ENCODE results near the gene JADE2.
A peak's percentile ranks its signal among the peaks of the same experiment; 100 is the strongest.
"Not testable (repeated sequence)": the region's sequence is repeated elsewhere in the genome, so short reads cannot be mapped to it uniquely, and the experiment has no call there.

Gene JADE2

GRCh38 chr5:134508521-134509195 is 16.8 kb upstream of the JADE2 start:
- DNase-seq: no peak

DNA sequence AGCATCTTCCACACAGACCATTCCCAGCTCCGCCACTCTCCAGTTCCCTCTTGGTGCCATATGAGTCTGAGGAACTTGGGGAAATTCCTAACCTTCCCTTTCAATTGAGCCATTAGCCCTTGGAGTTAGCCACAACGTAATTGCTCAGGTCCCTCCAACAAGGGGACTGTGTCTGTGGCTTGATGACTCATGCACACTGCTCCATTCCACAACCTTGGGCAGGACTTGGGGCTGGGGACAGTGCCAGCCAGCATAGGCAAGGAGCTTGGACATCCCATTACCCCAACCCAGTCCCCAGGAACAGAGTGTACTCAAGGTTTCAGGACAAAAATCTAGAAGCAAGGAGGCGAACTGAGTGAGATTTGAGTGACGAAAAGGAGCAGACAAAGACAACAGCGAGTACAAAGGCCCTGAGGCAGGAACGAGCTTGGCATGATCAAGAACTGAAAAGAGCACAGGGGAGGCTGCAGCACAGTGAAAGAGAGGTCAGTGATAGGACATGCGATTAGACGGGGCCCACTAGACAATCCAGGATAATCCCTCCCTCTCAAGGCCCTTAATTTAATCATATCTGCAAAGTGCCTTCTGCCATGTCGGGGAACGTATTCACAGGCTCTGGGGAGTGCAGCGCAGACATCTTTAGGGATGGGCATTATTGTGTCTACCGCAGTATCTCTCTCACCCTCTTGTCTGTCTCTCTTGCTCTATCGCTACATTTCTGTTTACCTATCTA is 16.0 kb upstream of the JADE2 start:
- DNase-seq: no peak

DNA sequence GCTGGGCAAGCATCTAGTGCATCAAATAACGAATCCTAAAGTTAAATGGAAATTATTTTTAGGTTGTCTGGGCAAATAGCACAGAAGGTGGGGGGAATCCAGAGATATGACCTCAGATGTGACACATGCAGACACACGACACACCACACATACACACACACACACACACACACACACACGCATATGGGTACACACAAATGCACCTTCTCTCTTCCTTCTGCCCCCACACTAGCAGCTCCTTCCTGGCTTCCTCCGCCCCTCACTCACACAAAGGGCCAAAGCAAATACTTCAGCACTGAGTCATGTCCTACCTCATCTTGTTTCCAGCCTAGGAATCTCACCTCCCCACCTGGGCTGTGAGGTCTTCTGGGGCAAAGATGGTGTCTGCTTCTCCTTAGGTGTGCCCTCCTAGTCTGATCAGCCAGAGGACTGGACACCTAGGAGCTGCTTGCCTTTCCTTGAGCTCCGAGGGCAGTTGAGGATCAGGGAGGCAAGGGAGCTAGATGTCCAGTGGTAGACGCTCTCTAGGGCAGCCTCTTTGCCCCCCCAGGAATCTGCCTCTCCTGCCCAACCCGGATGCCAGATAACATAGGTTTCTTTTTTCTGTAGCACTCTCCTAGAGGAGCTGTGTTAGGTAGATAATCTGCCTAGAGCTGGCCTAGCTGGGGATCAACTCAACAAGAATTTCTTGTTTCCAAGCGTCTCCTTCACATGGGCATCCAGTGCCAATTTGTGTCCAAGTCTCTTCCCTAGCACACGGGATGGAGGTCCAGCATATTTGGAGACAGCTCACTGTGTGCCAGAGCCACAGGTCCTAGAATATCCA is 14.3 kb upstream of the JADE2 start:
- DNase-seq: peak; percentile 59

GRCh38 chr5:134511796-134512660 is 13.4 kb upstream of the JADE2 start:
- no peak for DNase-seq

GRCh38 chr5:134512661-134512999 is 12.8 kb upstream of the JADE2 start:
- DNase-seq: no peak

- DNase-seq: no peak
Observed at GRCh38 chr5:134515801-134516200, 9.7 kb upstream of the JADE2 start.

DNA sequence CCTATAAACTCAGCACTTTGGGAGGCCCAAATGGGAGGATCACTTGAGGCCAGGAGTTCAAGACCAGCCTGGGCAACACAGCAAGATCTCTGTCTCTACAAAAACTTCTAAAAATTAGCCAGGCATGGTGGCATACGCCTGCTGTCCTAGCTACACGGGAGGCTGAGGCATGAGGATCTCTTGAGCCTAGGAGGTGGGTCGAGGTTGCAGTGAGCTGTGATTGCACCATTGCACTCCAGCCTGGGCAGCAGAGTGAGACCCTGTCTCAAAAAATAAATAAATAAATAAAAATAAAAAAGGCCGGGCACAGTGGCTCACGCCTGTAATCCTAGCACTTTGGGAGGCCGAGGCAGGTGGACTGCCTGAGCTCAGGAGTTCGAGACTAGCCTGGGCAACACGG is 8.5 kb upstream of the JADE2 start:
- not testable (repeated sequence) for DNase-seq

- no peak for DNase-seq
Observed at GRCh38 chr5:134517553-134517952, 7.9 kb upstream of the JADE2 start.

- no peak for DNase-seq
Observed at GRCh38 chr5:134519989-134520388, 5.5 kb upstream of the JADE2 start.

DNA sequence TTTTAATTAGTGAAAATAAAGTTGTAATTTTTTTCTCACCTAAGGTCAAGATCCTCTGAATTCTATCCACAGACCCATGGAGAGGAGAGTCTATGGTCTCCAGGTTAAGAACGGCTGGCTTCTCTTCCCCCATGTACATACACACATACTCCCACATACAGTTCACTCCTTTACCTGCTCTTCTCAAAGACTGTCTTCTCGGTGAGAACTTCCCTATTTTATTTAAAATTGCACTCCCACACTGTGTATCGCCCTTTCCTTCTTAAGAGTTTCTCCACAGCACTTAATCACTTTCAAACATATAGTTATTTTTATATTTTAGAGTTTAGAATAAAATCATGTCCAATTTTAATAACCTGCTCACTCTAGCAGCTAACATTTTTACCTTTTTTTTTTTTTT is 3.6 kb upstream of the JADE2 start:
- no peak for DNase-seq

DNA sequence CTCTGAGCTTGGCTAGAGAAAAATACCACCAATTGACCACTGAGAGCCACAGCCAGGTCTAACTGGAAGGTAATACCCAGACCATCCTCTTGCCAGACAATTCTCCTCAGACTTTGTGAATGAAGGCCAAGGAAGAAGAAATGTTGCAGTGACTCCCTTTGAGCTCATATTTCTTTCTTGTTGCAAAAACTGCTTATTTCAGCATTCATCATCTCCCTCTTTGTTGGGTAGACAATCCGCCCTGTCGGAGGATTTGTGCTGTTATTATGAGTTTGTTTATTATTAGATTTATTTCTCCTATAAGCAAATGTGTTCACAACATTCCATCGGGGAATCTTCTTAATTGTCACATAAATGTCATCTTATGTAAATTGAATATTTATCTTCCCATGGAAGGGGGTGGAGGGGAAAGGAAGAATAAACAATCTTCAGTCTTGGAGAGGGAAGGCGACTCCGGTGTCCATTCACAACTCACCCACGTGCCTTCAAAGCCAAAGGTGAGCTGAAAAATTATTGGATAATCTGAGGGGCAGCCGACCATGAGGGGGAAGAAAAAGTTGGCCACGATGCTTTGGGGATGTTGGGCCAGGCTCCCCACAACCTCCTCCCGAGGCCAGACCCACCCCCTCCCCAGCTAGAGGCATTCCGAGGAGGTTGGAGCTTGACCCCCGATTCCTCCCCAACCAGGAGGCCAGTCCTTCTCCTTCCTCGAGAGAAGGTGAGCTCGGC is 1.8 kb upstream of the JADE2 start:
- no peak for DNase-seq

DNA sequence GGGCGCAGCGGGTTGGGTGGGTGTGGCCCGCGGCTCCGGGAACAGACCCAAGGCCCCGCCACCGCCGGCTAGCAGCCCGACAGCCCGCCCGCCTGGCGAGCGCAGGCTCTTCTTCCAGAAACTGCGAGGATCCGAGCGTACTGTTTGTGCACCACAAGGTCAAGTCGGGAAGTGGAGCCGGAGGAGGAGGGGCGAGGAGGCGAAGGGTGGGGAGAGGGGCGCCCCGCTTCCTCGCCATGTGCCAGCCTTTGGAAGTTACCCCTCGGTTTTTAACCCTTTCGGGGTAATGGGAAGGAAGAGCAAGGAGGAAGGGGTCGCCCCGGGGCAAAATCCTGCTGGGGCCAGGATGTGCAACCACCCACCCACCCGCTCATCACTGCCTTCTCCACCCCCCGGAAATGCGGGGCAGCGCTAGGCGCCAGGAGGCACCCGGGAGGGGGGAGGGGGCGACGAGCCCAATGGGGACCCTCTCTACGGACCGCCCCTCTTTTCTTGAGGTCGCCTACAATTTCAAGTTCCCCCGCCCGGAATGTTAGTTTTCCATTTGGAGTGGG is 1.1 kb upstream of the JADE2 start:
- peak; percentile 67 for DNase-seq

DNA sequence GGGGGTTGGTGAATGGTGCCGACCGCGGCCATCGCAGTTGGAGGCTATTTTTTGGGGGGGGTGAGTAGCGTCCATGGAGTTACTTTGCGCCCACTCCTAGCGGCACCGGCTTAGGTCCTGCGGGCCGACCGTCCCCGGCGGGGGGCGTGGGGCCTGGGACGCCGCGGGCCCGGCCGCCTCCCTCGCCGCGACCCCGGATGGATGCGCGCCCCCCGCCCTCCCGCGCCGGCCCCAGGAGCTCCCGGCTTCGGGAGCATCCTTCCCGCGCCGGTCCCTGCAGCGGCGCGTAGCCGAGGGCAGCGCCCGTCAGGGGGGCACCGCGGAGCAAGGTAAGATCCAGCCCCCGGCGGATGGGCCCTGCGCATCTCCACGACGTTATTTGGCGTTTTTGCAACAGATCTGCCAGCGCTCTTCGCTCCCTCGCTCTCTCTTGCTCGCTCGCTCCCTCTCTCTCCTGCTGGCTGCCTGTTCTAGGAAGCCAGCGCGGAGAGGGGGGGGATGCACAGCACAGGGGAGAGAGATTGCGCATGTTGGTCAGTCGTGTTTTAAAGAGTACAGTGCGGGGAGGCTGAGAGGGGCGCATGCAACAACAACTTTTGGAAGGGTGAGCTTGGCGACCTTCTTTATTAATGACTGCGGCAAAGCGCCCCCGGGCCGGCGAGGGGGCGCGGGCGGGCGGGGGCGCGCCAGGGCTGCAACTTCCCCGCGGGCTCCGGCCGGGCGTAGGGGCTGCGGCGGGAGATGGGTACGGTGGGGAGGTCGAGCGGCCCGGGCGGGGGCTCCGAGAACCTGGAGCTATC is 413 bp downstream of the JADE2 start:
- peak; percentile 60 for DNase-seq

GRCh38 chr5:134526483-134527155 is 1.1 kb downstream of the JADE2 start:
- peak; percentile 69 for DNase-seq

DNA sequence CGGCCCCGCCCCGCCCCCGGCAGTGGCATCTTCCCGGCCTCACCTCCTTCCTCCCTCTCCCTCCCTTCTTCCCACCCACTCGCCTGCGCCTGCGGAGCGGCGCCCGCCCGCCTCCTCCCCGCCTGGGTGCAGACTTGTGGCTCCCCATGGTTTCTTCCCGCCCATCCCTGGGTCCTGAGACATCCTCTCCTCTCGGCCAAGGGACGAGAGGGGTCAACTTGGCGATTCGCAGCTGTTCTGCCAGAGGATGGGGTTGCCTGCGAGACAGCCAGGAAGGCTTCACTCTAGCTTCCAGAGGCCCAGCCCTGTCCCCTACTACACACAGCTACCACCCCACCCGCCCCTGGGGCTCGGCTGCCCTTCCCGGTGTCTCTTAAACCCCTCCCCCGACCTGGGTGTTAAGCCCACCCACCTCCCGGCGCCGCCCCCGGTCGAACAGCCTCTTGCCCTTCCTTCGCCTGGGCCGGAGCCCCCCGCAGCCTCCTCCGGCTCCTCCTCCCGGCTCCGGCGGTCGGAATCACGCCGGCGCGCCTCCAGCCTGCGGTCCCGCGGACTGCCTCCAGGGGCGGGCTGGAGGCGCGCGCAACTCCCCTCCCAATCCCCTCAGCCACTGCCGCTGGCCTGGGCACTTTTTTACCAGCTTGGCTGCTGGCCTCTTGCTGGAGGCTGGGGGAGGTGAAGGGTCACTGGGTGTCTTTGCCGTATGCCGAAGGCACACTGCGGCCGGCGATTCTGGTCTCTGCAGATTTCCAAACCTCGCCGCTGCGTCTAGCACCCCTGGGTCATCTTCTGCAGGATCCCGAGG is 1.9 kb downstream of the JADE2 start:
- peak; percentile 73 for DNase-seq

DNA sequence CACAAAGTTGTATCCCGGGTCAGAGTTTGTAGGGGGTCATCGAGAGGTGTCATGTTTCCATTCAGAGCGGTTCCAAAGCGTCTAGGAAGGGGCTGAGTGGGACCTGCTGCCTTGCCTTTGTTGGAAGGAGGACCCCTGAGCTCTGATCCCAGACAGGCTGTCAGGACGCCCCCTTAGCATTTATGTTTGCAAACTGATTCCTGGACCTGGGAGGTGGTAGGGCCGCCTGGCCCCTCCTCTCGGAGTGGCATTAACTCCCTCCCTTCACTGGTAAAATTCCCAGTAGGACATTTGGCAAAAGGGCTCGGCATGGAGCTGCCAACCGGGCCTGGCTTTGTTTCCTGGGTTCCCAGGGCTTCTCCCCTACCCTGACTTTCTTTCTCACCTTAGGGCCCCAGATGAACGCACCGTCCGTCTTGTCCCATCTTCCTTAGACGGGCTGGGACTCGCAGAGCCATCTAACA is 2.5 kb downstream of the JADE2 start:
- no peak for DNase-seq

- DNase-seq: no peak
Observed at GRCh38 chr5:134528556-134528955, 3.1 kb downstream of the JADE2 start.

DNA sequence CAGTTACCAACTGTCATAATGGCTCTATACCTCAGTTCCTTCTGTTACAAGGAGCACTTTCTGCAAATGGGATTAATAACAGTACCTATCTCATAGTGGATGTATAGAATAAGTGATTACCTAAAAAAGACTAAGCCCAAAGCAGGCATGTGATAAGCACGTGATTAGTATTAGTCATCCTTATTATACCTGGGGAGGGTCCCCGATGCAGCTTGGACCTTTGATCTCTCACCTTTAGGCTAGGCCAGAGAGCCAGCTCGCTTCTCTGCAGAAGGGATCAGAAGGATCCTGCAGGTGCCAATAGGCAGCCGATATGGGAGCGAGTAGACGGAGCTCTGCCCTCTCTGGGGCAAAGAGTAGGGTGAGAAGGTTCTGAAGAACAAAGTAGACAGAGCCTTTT is 4.0 kb downstream of the JADE2 start:
- DNase-seq: no peak

DNA sequence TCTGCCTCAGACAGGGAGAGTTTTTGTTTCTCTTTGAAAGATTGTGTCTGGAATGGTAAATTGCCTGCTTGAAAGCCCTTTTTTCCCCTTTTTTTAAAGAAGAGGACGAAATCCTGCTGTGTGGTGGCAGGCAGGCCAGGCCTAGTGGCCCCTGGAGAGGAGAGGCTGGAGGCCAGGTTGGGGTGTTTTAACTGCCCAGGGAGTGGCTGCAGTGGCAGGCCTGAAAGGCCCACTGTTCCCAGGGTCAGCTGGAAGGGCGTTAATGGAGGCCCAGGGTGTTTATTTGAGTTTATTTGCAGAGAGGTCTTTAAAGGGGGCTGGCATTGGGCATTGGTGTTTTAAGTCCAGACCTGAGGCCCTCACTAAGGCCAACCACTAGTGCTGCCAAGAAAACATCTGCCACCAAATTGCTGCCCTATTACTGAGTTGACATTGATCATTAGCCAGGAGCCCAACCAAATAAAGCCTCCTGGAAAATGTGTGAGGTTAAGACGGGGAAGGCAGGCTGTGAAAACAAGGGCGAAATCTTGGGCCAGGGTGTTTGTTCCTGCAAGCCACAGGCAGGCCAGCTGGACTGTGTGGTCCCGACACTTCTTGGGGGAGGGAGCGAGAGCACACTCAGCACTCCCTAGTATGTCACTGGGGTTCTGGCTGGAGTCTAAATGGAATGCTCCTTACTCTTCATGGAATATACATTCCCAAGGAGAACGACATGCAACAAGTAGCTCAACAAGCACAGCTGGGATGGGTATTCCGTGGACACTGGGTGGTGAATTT is 5.0 kb downstream of the JADE2 start:
- DNase-seq: no peak

All from activated CD8-positive, alpha-beta memory T cell treated with anti-CD3 and anti-CD28 coated beads, Interleukin-2, amount 50 U/mL, for 4 hours (primary cell).